HL-60 (cell line): ENCODE data around the gene GPR4.

ENCODE experiments used
- CTCF ChIP-seq: IDR thresholded peaks from one replicate; pipeline ENCODE4 v1.5.1; 2011; ENCODE audit warnings: low read length, control low read depth, inconsistent platforms; ENCODE audit not compliant: insufficient read depth
- GABPA ChIP-seq: IDR thresholded peaks from 2 replicates; pipeline ENCODE4 v1.6.1; 2012; ENCODE audit warnings: low read depth
- POLR2AphosphoS5 ChIP-seq: IDR thresholded peaks from 2 replicates; pipeline ENCODE4 v1.6.1; 2012; ENCODE audit warnings: low read depth
- REST ChIP-seq: IDR thresholded peaks from 2 replicates; pipeline ENCODE4 v1.6.1; 2012; ENCODE audit warnings: low read depth; ENCODE audit not compliant: insufficient replicate concordance
- SPI1 ChIP-seq: IDR thresholded peaks from 2 replicates; pipeline ENCODE4 v1.6.1; 2012; ENCODE audit warnings: low read depth, mild to moderate bottlenecking, borderline replicate concordance

GRCh38 chr19:45591638-45592005, 10.4 kb downstream of the GPR4 start:
- TF ChIP-seq CTCF (no peak), POLR2AphosphoS5 (no peak), REST (no peak), GABPA (no peak), SPI1 (no peak)
